ENCODE results near the gene TGFA.

DNA sequence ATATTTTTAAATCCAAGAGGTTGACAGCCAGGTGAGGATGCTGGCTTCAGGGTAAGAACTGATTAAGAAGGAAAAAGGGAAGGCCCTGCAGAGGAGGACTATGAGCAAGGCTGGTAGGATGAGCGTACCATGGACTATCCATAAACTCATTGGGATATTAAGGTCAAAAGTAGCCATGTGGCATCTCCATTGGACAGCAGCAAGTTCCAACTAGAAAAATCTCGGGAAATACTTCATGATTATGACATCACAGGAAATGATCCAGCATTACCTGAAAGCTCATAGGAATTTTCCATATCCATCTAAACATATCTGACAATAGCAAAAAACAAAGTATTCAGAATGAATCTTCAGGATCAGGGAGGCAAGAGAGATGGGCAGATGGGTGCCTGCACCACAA, 34.2 kb downstream of the TGFA start:
- no peak for TF ChIP-seq EZH2phosphoT487 (IDR thresholded peaks at IDR 0.05; ENCODE audit: low read depth)
- TF ChIP-seq, protein P1, sequence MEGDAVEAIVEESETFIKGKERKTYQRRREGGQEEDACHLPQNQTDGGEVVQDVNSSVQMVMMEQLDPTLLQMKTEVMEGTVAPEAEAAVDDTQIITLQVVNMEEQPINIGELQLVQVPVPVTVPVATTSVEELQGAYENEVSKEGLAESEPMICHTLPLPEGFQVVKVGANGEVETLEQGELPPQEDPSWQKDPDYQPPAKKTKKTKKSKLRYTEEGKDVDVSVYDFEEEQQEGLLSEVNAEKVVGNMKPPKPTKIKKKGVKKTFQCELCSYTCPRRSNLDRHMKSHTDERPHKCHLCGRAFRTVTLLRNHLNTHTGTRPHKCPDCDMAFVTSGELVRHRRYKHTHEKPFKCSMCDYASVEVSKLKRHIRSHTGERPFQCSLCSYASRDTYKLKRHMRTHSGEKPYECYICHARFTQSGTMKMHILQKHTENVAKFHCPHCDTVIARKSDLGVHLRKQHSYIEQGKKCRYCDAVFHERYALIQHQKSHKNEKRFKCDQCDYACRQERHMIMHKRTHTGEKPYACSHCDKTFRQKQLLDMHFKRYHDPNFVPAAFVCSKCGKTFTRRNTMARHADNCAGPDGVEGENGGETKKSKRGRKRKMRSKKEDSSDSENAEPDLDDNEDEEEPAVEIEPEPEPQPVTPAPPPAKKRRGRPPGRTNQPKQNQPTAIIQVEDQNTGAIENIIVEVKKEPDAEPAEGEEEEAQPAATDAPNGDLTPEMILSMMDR (IDR thresholded peaks at IDR 0.05; ENCODE audit: low read depth, low read length) = no peak

Measured in OCI-LY3 (cell line).